Measurements from ENCODE around the gene CDK17.

DNA sequence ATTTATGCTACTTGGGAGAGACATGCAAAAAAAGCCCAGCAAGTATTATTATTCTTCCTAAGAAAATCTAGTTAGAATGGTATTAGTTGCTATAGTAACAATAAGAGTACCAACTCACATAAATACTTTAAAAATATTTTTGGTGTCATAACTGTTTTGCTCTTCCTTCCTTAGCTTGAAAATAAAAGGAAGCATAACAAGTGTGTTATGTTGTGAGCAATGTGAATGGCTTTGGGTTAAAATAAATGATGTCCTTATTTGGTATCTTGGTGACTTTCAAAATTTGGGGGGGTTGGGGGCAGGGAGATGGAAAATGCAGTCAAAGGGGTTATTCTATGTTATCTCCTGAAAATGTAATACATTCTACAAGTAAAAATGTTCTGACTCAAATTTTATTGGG is 115.1 kb downstream of the CDK17 start:
- TF ChIP-seq CTCF (conservative IDR thresholded peaks at IDR 0.05; ENCODE audit: low read depth, low read length) (no peak), EZH2 (IDR thresholded peaks at IDR 0.05; ENCODE audit: low read length, unreplicated experiment) (no peak)

Data from PC-3 (cell line).